Stimulated activated CD8-positive, alpha-beta memory T cell treated with anti-CD3 and anti-CD28 coated beads, Interleukin-12 subunit alpha, Interleukin-12 subunit beta, amount 100 ng/mL, for 1 hour (primary cell): ENCODE results near the gene NTF3.
"Not testable (repeated sequence)": the region's sequence is repeated elsewhere in the genome, so short reads cannot be mapped to it uniquely, and the experiment has no call there.

Experiments
- DNase-seq: peaks from one replicate; pipeline ENCODE4 v3.0.0-alpha.2; 2020; ENCODE audit warnings: low read depth

The NTF3 gene

GRCh38 chr12:5513406-5513805 is 81.5 kb downstream of the NTF3 start:
- no peak for DNase-seq

- no peak for DNase-seq
These were observed 82.1 kb downstream of the NTF3 start for GRCh38 chr12:5514016-5514415.

GRCh38 chr12:5514545-5514944 is 82.6 kb downstream of the NTF3 start:
- no peak for DNase-seq

- DNase-seq, result no peak
These were observed 83.5 kb downstream of the NTF3 start for GRCh38 chr12:5515458-5515857.

GRCh38 chr12:5516371-5517241 is 84.7 kb downstream of the NTF3 start:
- no peak for DNase-seq

- no peak for DNase-seq
These were observed 86.9 kb downstream of the NTF3 start for GRCh38 chr12:5518584-5519365.

- DNase-seq, result no peak
These were observed 88.1 kb downstream of the NTF3 start for GRCh38 chr12:5520037-5520436.

- no peak for DNase-seq
These were observed 88.9 kb downstream of the NTF3 start for GRCh38 chr12:5520831-5521230.

GRCh38 chr12:5521456-5522325 is 89.8 kb downstream of the NTF3 start:
- no peak for DNase-seq

- DNase-seq, result no peak
These were observed 90.8 kb downstream of the NTF3 start for GRCh38 chr12:5522432-5523335.

GRCh38 chr12:5523396-5524115 is 91.6 kb downstream of the NTF3 start:
- no peak for DNase-seq

GRCh38 chr12:5524116-5524768 is 92.3 kb downstream of the NTF3 start:
- DNase-seq, result no peak

- no peak for DNase-seq
These were observed 93.0 kb downstream of the NTF3 start for GRCh38 chr12:5524769-5525436.

GRCh38 chr12:5525783-5526367 is 94.0 kb downstream of the NTF3 start:
- no peak for DNase-seq

GRCh38 chr12:5533368-5533767 is 101.5 kb downstream of the NTF3 start:
- DNase-seq, result no peak

GRCh38 chr12:5534426-5535199 is 102.7 kb downstream of the NTF3 start:
- DNase-seq, result no peak

GRCh38 chr12:5535541-5535940 is 103.6 kb downstream of the NTF3 start:
- DNase-seq, result no peak

- not testable (repeated sequence) for DNase-seq
These were observed 105.2 kb downstream of the NTF3 start for GRCh38 chr12:5537026-5537615.
